ENCODE measurements around the gene SFMBT1.

DNA sequence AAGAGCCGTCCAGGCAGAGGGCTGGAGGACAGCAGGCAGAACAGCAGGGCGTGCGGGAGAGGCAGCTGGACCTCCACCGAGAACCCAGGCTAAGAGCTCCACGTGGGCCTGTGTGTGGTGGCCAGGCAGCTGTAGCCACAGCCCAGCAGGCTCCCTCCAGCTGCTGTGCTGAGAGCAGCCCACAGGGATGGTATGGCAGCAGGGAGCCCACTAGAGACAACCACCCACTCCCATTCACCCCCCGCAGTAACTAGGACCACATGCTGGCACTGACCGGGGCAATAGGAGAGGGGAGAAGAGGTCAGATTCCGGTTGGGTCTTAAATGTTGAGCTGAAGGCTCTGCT lies 185.5 kb downstream of the SFMBT1 start:
- no peak for TF ChIP-seq GATA3 (IDR thresholded peaks at IDR 0.05; ENCODE audit: low read depth, low read length)
- no peak for TF ChIP-seq GATA2 (IDR thresholded peaks at IDR 0.05; ENCODE audit: low read depth, low read length)
